ENCODE results near the gene PITPNM1.

DNA sequence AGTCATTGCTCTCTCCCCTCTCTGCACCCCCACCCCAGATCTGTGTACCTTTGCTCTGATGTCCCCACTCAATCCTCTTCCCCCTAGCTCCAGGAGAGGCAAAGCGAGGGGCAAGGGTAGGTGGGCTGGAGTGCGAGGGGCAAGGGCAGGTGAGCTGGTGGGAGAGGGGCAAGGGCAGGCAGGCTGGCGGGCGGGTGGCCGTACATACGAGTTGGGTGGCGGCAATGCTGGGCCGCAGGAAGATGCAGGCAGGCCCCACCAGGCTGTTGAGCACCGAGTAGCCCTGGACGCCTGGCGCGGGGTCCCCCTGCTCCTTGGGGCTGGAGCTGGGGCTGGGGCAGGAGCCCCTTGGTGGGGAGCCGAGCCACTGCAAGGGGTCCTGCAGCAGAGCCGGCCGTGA is 17.2 kb upstream of the PITPNM1 start:
- TF ChIP-seq, protein P1, sequence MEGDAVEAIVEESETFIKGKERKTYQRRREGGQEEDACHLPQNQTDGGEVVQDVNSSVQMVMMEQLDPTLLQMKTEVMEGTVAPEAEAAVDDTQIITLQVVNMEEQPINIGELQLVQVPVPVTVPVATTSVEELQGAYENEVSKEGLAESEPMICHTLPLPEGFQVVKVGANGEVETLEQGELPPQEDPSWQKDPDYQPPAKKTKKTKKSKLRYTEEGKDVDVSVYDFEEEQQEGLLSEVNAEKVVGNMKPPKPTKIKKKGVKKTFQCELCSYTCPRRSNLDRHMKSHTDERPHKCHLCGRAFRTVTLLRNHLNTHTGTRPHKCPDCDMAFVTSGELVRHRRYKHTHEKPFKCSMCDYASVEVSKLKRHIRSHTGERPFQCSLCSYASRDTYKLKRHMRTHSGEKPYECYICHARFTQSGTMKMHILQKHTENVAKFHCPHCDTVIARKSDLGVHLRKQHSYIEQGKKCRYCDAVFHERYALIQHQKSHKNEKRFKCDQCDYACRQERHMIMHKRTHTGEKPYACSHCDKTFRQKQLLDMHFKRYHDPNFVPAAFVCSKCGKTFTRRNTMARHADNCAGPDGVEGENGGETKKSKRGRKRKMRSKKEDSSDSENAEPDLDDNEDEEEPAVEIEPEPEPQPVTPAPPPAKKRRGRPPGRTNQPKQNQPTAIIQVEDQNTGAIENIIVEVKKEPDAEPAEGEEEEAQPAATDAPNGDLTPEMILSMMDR (IDR thresholded peaks at IDR 0.05) = no peak
- TF ChIP-seq POLR2A (IDR thresholded peaks at IDR 0.05) = no peak
- TF ChIP-seq EP300 (IDR thresholded peaks at IDR 0.05) = no peak
